DMS 273 treated with DMSO at 0.1 percent for 48 hours (cell line): Measurements from ENCODE around the gene ZNF282.

Source experiments
- DNase-seq: peaks from one replicate; lab custom pipeline; 2025; lab: John Stamatoyannopoulos, UW

Gene ZNF282

DNA sequence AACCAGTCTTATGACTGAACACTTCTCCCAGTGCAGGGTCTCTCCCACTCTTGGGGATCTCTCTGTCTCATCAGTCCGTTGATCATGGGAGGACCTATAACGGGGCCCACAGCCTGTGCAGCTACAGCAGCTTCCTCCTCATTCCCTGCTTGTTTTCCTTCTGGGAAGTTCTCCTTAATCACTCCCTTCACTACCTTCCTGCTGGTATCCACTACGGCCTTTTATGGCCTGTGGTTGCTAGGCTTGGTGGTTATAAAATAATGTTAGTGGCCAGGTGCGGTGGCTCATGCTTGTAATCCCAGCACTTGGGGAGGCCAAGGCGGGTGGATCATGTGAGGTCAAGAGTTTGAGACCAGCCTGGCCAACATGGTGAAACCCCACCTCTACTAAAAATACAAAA is 3.5 kb upstream of the ZNF282 start:
- no peak for DNase-seq

- no peak for DNase-seq
Measured at GRCh38 chr7:149194799-149195179, 557 bp upstream of the ZNF282 start.

DNA sequence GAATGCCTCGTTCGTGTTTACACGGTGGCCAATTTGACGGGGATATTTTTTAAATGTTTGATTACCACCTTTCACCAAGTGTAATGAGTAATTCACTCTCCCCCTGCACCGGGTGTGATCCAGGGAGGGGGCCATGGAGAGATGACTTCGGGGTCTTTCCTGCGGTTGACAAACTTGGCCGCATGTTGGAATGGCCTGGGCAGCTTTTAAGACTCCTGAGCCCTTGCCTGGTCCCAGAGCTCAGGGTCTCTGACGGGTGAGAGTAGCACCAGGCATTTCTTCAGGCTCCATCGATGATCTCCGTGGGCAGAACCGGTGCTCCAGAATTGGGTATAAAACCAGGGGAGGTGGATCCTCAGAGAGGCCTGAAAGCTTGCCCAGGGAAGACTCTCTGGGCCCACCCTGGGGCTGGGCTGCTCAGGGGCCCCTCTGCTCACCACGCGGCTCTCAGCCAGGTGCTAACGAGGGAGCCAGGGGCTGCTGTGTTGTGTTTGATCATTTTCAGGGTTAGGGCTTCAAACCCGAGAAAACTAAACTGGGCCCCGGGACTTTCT is 882 bp downstream of the ZNF282 start:
- DNase-seq: no peak

DNA sequence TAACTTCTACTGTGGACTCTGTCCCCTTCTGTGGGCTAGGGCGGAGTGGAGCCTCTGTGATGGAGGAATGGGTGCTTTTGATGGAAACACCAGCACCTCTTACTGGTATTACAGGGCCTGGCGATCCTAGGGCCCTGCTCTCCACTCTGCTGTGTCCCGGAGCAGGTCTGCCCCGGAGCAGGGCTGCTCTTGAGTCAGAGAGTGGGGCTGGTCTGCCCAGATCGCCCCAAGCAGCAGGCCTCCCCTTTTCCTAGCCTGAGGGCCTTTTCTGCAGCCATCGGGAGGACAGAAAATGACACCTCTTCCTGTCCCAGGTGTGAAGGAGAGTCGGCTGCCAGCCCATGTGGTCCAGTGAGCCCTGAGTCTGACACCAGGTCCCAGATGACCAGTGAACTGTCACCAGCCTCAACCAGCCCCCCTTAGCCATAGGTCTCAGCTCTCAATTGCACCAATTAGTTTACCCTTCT is 1.4 kb downstream of the ZNF282 start:
- DNase-seq: no peak

- DNase-seq: no peak
Measured at GRCh38 chr7:149197675-149198074, 2.3 kb downstream of the ZNF282 start.

- no peak for DNase-seq
Measured at GRCh38 chr7:149198161-149198816, 2.9 kb downstream of the ZNF282 start.

GRCh38 chr7:149199234-149199995 is 4.1 kb downstream of the ZNF282 start:
- no peak for DNase-seq

GRCh38 chr7:149202831-149203231 is 7.5 kb downstream of the ZNF282 start:
- no peak for DNase-seq

GRCh38 chr7:149205690-149206381 is 10.5 kb downstream of the ZNF282 start:
- no peak for DNase-seq

DNA sequence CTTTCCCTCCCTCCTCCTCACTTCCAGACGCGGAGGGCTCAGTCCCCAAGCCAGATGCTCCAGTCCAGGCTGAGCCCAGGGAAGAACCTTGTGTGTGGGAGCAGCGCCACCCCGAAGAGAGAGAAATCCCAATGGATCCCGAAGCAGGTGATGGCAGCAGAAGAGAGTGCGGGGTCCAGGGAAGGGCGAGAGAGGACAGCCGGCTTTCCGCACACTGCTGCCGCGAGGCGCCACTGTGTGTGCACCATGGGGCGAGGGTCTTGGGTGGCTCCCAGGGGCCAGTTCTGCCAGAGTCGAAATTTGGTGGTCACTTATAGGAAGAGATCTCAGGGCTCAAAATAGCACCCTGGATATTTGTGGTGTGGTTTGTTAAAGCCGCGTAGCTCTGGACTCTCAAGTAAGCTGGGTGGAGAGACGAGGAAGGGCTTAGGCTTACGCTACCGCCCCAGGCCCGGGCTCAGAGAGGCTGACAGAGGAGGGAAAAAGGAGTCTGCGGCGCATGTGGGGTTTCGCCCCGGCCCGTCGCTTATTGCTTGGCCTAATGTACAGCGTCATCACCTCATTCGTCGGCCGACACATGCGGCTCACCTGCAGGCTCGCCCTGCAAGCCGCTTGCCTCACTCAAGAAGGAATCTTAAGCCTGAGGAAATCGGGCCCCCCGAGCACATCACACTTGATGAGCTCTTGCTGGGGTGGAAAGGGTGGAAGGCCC is 12.1 kb downstream of the ZNF282 start:
- DNase-seq: no peak

- peak; percentile 81 for DNase-seq
Measured at GRCh38 chr7:149209518-149210269, 14.3 kb downstream of the ZNF282 start.

DNA sequence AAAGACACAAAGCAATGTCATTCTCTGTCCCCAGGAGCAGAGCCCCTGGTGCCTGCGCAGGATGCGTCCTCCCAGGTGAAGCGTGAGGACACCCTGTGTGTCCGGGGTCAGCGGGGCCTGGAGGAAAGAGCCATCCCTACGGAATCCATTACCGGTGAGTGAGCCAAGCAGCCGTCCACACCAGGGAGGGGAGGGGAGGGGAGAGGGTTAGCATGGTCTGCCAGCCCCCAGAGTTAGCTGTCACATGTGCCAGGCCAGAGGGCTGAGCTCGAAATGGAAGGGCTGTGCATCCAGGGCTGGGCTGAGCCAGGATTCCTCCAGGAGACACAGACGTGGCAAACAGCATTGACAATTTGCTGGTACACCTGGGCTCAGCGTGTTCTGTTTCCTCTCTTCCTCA is 15.2 kb downstream of the ZNF282 start:
- DNase-seq: no peak

GRCh38 chr7:149214020-149214720 is 18.8 kb downstream of the ZNF282 start:
- DNase-seq: no peak

GRCh38 chr7:149216402-149216801 is 21.1 kb downstream of the ZNF282 start:
- DNase-seq: no peak

DNA sequence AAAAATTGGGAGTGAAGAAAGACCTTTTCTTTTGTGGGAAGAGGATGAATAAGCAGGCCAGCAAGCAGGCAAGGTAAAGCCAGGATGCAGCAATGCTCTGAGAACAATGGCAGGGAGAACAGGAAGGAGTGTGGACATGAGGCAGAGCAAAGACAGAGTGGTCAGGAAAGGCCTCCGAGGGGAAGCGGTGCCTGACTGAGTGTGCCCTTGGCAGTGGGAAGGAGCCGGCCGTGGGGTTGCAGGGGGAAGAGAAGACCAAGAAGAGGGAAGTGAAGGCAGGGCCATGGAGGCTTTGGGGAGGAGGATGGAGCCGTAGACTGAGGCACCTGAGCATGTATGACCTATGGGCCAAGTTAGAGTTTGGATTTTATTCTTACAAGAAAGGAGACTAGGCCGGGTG is 22.2 kb downstream of the ZNF282 start:
- no peak for DNase-seq

GRCh38 chr7:149218469-149219420 is 23.4 kb downstream of the ZNF282 start:
- no peak for DNase-seq

GRCh38 chr7:149220534-149220933 is 25.2 kb downstream of the ZNF282 start:
- no peak for DNase-seq

DNA sequence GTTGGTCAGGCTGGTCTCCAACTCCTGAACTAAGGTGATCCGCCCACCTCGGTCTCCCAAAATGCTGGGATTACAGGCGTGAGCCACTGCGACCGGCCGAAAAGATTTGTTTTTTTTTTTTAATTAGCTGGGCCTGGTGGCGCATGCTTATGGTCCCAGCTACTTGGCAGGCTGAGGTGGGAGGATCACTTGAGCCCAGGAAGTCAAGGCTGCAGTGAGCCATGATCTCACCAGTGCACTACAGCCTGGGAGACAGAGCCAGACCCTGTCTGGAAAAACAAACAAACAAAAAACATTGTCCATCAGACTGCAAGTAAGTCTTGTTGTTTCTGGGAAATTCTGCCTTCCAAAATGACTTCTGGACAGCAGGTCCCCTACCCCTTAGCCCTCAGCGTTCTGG is 27.8 kb downstream of the ZNF282 start:
- no peak for DNase-seq

GRCh38 chr7:149223761-149224160 is 28.4 kb downstream of the ZNF282 start:
- no peak for DNase-seq

DNA sequence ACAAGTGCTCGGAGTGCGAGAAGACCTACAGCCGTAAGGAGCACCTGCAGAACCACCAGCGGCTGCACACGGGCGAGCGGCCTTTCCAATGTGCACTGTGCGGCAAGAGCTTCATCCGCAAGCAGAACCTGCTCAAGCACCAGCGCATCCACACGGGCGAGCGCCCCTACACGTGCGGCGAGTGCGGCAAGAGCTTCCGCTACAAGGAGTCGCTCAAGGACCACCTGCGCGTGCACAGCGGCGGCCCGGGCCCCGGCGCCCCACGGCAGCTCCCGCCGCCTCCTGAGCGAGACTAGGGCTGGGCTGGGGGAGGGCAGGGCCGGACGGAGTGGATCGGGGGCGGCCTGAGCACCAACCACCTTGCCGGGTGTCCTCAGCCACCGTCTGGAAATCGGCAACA is 29.0 kb downstream of the ZNF282 start:
- DNase-seq: no peak
